Brain microvascular endothelial cell (primary cell): ENCODE measurements around the gene SHC1.
"Not testable (repeated sequence)": the region's sequence is repeated elsewhere in the genome, so short reads cannot be mapped to it uniquely, and the experiment has no call there.

ENCODE experiments used
- DNase-seq: peaks from one replicate; pipeline ENCODE4 v3.0.0-alpha.2; 2020
- H3K27ac ChIP-seq: fragments of 250-450 bp; sonication (Bioruptor Pico); 2 replicates; pipeline ENCODE4 v1.5.1; 2020; ENCODE audit warnings: mild to moderate bottlenecking, moderate library complexity
- H3K27me3 ChIP-seq: fragments of 250-450 bp; sonication (Bioruptor Pico); replicated peaks from 2 replicates; pipeline ENCODE4 v1.5.1; 2020; ENCODE audit warnings: mild to moderate bottlenecking
- H3K36me3 ChIP-seq: fragments of 250-450 bp; sonication (Bioruptor Pico); replicated peaks from 2 replicates; pipeline ENCODE4 v1.5.1; 2020; ENCODE audit warnings: mild to moderate bottlenecking
- H3K4me3 ChIP-seq: 2 replicates; pipeline ENCODE4 v1.5.1; 2011; ENCODE audit warnings: low read depth, mild to moderate bottlenecking, control low read depth, low read length, moderate library complexity
- in situ Hi-C: cut with HindIII; loops from 2 replicates; pipeline ENCODE4 v1.10.0; 2017; ENCODE audit warnings: low sequenced_read_pairs, low pct_ligation_motif_present
- TF ChIP-seq, protein P1 (sequence below): IDR thresholded peaks from 2 replicates; pipeline ENCODE4 v1.5.1; 2011; ENCODE audit warnings: low read depth, mild to moderate bottlenecking, moderate library complexity, low read length, control low read depth, inconsistent platforms; ENCODE audit errors: missing control alignments

SHC1 gene

DNA sequence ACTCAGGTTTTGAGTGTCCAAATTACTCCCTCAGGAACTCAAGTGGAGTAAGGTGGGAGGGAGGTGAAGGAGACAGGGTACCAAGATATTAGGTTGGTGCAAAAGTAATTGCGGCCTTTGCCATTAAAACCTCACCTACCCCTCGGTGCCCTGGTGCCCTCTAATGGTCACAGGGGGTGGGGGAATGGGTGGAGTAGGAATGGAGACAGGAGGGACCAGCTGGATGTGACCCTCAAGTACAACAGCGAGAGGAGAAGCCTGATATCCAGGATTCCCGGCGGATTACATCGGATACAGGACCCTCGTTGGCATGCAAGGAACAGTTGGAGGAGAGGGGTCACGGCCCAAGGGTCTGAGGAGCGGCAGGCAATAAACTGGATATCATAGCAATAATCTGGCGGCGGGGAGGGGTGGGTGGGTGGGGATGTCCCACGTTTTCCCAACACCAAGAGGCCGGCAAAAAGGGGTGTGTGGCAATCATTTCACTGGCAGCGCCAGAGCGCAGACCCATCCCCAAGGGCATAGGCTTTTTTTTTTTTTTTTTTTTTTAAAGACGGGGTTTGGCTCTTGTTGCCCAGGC is 27.7 kb upstream of the SHC1 start:
- TF ChIP-seq, protein P1, sequence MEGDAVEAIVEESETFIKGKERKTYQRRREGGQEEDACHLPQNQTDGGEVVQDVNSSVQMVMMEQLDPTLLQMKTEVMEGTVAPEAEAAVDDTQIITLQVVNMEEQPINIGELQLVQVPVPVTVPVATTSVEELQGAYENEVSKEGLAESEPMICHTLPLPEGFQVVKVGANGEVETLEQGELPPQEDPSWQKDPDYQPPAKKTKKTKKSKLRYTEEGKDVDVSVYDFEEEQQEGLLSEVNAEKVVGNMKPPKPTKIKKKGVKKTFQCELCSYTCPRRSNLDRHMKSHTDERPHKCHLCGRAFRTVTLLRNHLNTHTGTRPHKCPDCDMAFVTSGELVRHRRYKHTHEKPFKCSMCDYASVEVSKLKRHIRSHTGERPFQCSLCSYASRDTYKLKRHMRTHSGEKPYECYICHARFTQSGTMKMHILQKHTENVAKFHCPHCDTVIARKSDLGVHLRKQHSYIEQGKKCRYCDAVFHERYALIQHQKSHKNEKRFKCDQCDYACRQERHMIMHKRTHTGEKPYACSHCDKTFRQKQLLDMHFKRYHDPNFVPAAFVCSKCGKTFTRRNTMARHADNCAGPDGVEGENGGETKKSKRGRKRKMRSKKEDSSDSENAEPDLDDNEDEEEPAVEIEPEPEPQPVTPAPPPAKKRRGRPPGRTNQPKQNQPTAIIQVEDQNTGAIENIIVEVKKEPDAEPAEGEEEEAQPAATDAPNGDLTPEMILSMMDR, result peak; percentile 18
- no peak for DNase-seq
- Histone ChIP-seq H3K36me3 (no peaks in the 10 kb centered on the region), H3K4me3 (no peak overlapping the region), H3K27ac (no peak overlapping the region), H3K27me3 (no peaks in the 10 kb centered on the region)
- in situ Hi-C loops, result no loop called here

DNA sequence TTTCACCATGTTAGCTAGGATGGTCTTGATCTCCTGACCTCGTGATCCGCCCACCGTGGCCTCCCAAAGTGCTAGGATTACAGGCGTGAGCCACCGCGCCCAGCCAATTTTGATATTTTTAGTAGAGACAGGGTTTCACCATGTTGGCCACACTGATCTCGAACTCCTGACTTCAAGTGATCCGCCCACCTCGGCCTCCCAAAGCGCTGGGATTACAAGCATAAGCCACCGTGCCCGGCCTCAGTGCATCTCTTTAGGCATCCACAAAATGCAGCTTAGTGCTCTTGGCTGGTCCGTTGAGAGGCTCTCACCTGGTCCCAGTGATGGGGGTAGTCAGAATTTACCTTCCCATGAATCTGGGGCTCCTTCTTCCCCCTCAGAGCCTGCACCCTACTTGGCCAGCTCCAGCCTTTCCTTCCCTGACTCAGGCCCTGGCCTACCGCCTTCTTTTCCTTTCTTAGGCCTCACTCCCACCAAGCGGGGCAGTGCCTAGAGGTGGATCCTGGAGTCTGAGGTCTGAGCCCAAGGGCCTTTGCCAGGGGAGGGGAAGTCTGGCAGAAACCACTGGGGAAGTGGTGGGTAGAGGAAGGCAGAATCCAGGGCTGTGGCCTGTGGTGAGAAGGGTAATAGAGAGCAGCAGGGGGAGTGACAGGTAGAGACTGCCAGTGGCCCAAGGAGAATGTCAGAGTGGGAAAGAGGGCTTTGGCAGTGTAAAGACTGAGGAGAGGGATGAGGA is 26.6 kb upstream of the SHC1 start:
- Histone ChIP-seq H3K27ac (no peak overlapping the region), H3K36me3 (peaks cover 5% of the 10 kb centered on the region), H3K4me3 (no peak overlapping the region), H3K27me3 (no peaks in the 10 kb centered on the region)
- in situ Hi-C loops, result no loop called here
- TF ChIP-seq, protein P1, result no peak
- no peak for DNase-seq

DNA sequence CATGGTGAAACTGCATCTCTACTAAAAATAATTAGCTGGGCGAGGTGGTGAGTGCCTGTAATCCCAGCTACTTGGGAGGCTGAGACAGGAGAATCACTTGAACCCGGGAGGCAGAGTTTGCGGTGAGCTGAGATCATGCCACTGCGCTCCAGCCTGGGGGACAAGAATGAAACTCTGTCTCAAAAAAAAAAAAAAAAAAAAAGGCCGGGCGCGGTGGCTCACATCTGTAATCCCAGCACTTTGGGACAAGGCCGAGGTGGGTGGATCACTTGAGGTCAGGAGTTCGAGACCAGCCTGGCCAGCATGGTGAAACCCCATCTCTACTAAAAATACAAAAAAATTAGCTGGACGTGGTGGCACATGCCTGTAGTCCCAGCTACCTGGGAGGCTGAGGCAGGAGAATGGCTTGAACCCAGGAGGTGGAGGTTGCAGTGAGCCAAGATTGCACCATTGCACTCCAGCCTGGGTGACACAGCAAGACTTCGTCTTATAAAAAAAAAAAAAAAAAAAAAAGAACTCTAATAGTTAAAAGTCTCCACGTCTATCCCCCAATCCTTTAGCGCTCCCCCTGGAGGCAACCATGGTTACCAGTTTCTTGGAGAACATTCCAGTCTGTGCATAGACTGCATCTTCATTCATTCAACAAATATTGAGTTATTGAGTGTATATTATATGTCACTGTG is 24.9 kb upstream of the SHC1 start:
- H3K4me3 ChIP-seq, H3K27me3 ChIP-seq, H3K27ac ChIP-seq, in situ Hi-C loops, H3K36me3 ChIP-seq: not testable (repeated sequence)
- DNase-seq, result peak; percentile 77
- TF ChIP-seq, protein P1, result peak; percentile 64

DNA sequence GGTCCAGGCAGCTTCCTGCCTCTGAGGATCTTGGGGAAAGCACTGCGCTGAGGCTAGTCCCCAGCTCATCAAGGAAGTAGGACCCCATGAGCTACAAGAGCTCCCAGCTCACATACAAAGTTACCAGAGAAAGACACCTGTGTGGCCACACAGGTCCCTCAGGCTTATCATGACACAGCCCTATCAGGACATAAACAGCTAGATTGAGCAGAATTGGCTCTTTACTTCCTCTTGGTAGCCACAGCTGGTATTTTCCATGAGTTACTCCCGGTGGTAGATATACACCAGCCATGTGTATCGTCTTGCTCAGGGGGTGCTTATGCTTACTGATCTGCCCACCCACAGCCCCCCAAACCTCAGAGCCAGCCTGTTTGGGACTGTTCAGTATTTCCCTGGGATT is 24.0 kb upstream of the SHC1 start:
- TF ChIP-seq, protein P1, result no peak
- in situ Hi-C loops, result no loop called here
- Histone ChIP-seq H3K27ac (no peak overlapping the region), H3K36me3 (peaks cover 14% of the 10 kb centered on the region), H3K4me3 (no peak overlapping the region), H3K27me3 (no peaks in the 10 kb centered on the region)
- no peak for DNase-seq

DNA sequence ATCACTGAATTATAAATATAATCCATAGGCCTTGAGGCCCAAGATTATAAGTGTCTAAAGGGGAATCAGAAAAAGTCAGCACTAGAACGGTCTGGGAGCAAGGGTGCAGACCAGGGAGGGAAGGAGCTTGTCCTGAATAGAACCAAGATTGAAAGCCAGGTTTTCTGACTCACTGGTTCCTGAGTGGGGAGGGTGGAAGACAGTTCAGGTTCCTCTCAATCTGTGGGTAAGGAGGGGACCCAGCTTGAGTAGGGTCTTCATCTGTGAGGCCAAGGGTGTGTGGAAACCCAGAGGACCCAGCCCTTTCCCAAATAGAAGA is 23.7 kb upstream of the SHC1 start:
- no peak for DNase-seq
- Histone ChIP-seq H3K4me3 (no peak overlapping the region), H3K27me3 (no peaks in the 10 kb centered on the region), H3K27ac (no peak overlapping the region), H3K36me3 (peaks cover 14% of the 10 kb centered on the region)
- TF ChIP-seq, protein P1, result no peak
- in situ Hi-C loops, result no loop called here
